ENCODE measurements around the gene DDX52.

Gene DDX52

GRCh38 chr17:37592291-37592690, 51.0 kb downstream of the DDX52 start:
- no peak overlapping the region for H3K4me3 ChIP-seq (ENCODE audit: low read depth, low read length)
- TF ChIP-seq POLR2A (IDR thresholded peaks at IDR 0.05; ENCODE audit: extremely low read depth, insufficient read length) (no peak), MYC (IDR thresholded peaks at IDR 0.05; ENCODE audit: low read depth, low read length) (no peak)
- TF ChIP-seq, protein P1, sequence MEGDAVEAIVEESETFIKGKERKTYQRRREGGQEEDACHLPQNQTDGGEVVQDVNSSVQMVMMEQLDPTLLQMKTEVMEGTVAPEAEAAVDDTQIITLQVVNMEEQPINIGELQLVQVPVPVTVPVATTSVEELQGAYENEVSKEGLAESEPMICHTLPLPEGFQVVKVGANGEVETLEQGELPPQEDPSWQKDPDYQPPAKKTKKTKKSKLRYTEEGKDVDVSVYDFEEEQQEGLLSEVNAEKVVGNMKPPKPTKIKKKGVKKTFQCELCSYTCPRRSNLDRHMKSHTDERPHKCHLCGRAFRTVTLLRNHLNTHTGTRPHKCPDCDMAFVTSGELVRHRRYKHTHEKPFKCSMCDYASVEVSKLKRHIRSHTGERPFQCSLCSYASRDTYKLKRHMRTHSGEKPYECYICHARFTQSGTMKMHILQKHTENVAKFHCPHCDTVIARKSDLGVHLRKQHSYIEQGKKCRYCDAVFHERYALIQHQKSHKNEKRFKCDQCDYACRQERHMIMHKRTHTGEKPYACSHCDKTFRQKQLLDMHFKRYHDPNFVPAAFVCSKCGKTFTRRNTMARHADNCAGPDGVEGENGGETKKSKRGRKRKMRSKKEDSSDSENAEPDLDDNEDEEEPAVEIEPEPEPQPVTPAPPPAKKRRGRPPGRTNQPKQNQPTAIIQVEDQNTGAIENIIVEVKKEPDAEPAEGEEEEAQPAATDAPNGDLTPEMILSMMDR (IDR thresholded peaks at IDR 0.05; ENCODE audit: low read depth, low read length): no peak
- TF ChIP-seq, protein P2, sequence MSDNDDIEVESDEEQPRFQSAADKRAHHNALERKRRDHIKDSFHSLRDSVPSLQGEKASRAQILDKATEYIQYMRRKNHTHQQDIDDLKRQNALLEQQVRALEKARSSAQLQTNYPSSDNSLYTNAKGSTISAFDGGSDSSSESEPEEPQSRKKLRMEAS (IDR thresholded peaks at IDR 0.05; ENCODE audit: low read depth, low read length): no peak
- no peak for DNase-seq (ENCODE audit: low read depth)

DNA sequence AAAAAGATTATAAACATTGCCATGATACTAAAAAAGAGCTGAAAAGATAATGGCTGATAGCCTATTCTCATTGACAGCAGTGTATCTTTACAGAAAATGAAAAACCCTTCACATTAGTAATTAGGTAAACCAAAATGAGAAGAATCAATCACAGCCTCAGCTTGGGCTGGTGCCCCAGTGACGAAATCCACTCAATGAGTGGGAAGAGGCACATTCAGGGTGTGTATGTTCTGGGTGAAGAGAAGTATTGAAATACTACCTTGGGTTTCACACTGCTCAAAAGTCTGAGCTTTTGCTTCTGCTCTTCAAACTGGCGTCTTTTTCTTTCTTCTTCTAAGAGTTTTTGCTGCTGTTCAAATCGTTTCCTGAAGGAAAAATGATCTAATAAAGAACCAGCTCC, 58.2 kb downstream of the DDX52 start:
- no peak overlapping the region for H3K4me3 ChIP-seq (ENCODE audit: low read depth, low read length)
- TF ChIP-seq MYC (IDR thresholded peaks at IDR 0.05; ENCODE audit: low read depth, low read length): no peak
- no peak for TF ChIP-seq POLR2A (IDR thresholded peaks at IDR 0.05; ENCODE audit: extremely low read depth, insufficient read length)
- TF ChIP-seq, protein P1 (IDR thresholded peaks at IDR 0.05; ENCODE audit: low read depth, low read length): no peak
- TF ChIP-seq, protein P2 (IDR thresholded peaks at IDR 0.05; ENCODE audit: low read depth, low read length): no peak
- DNase-seq (ENCODE audit: low read depth): no peak

GRCh38 chr17:37576281-37576680, 67.0 kb downstream of the DDX52 start:
- no peak overlapping the region for H3K4me3 ChIP-seq (ENCODE audit: low read depth, low read length)
- TF ChIP-seq, protein P2 (IDR thresholded peaks at IDR 0.05; ENCODE audit: low read depth, low read length): no peak
- TF ChIP-seq POLR2A (IDR thresholded peaks at IDR 0.05; ENCODE audit: extremely low read depth, insufficient read length) (no peak), MYC (IDR thresholded peaks at IDR 0.05; ENCODE audit: low read depth, low read length) (no peak)
- TF ChIP-seq, protein P1 (IDR thresholded peaks at IDR 0.05; ENCODE audit: low read depth, low read length): no peak
- DNase-seq (ENCODE audit: low read depth): peak; percentile 58

DNA sequence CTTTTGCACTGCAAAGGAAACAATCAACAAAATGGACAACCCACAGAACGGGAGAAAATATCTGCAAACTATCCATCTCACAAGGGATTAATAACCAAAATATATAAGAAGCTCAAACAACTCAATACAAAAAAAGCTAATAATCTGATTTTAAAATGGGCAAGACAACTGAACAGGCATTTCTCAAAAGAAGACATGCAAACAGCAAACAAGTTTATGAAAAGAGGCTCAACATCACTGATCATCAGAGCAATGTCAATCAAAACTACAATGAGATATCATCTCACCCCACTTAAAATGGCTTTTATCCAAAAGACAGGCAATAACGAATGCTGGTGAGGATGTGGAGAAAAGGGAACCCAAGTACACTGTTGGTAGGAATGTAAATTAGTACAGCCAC, 68.8 kb downstream of the DDX52 start:
- no peak for TF ChIP-seq MYC (IDR thresholded peaks at IDR 0.05; ENCODE audit: low read depth, low read length)
- TF ChIP-seq, protein P1 (IDR thresholded peaks at IDR 0.05; ENCODE audit: low read depth, low read length): no peak
- TF ChIP-seq, protein P2 (IDR thresholded peaks at IDR 0.05; ENCODE audit: low read depth, low read length): no peak
- TF ChIP-seq POLR2A (IDR thresholded peaks at IDR 0.05; ENCODE audit: extremely low read depth, insufficient read length): no peak
- no peak for DNase-seq (ENCODE audit: low read depth)
- no peak overlapping the region for H3K4me3 ChIP-seq (ENCODE audit: low read depth, low read length)

- TF ChIP-seq, protein P1 (IDR thresholded peaks at IDR 0.05; ENCODE audit: low read depth, low read length): no peak
- no peak for TF ChIP-seq MYC (IDR thresholded peaks at IDR 0.05; ENCODE audit: low read depth, low read length)
- no peak for TF ChIP-seq POLR2A (IDR thresholded peaks at IDR 0.05; ENCODE audit: extremely low read depth, insufficient read length)
- TF ChIP-seq, protein P2 (IDR thresholded peaks at IDR 0.05; ENCODE audit: low read depth, low read length): no peak
- DNase-seq (ENCODE audit: low read depth): no peak
- no peak overlapping the region for H3K4me3 ChIP-seq (ENCODE audit: low read depth, low read length)
These were observed 71.6 kb downstream of the DDX52 start for GRCh38 chr17:37571674-37572073.
